Activated naive CD8-positive, alpha-beta T cell treated with anti-CD3 and anti-CD28 coated beads, Interleukin-2, amount 50 U/mL, for 24 hours (primary cell): ENCODE data around the gene SLC27A5.
A peak's percentile ranks its signal among the peaks of the same experiment; 100 is the strongest.
"Not testable (repeated sequence)": the region's sequence is repeated elsewhere in the genome, so short reads cannot be mapped to it uniquely, and the experiment has no call there.

ENCODE experiments used
- ATAC-seq: fragments of 150-1000 bp; cut with Tn5 transposase; one replicate; pipeline ENCODE4 v1.10.0; 2021
- DNase-seq: peaks from one replicate; pipeline ENCODE4 v3.0.0; 2021
- H3K27ac Mint-ChIP-seq: one replicate; pipeline ENCODE4 v1.8.0; 2021; ENCODE audit warnings: mild to moderate bottlenecking, mixed read lengths
- H3K27me3 Mint-ChIP-seq: one replicate; pipeline ENCODE4 v1.8.0; 2021; ENCODE audit warnings: mixed read lengths
- H3K36me3 Mint-ChIP-seq: one replicate; pipeline ENCODE4 v1.8.0; 2021; ENCODE audit warnings: low read depth, mixed read lengths
- H3K4me1 Mint-ChIP-seq: one replicate; pipeline ENCODE4 v1.8.0; 2021; ENCODE audit warnings: mixed read lengths
- H3K4me3 Mint-ChIP-seq: one replicate; pipeline ENCODE4 v1.8.0; 2021; ENCODE audit warnings: mild to moderate bottlenecking, moderate library complexity, mixed read lengths
- H3K9me3 Mint-ChIP-seq: one replicate; pipeline ENCODE4 v1.8.0; 2021; ENCODE audit warnings: mixed read lengths

The SLC27A5 gene

DNA sequence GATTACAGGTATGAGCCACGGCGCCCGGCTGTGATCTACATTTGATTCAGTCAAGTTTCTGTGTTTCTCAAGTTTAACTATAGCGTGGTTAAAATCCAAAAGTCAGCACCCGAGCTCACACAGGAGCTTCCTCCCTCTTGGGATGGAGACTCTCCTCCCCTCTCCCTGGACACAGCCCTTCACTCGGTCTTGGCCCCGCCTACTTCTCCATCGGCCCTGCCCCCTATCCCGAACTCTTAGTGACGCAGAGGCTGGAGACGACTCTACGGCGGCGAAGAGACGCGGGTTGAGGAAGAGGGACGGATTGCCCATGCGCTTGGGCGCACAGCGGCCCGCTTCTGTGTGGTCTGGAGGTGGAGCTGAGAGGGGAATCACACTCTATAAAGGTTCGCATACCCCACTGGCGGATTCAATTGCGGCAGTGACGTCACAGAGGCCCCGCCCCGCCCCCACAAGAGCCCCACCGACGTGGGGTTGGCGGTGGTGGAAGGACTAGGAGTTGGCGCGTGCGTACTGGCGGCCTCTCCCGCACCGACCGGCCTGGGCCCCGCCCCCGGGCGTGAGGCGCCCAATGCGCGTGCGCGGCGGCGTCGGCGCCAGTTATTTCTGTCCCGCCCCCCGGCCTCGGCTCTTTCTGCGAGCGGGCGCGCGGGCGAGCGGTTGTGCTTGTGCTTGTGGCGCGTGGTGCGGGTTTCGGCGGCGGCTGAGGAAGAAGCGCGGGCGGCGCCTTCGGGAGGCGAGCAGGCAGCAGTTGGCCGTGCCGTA, 32.2 kb upstream of the SLC27A5 start, which contains the start of gene TRIM28:
Gene TRIM28 (plus strand): TSS at position 239 of the 765 bp plus-strand sequence. CDS start 694 bp downstream, outside the sequence.
- Mint-ChIP-seq H3K27ac (peak within 1 kb of the TSS; percentile 97), H3K4me1 (peaks cover 40% of the 10 kb centered on the region), H3K4me3 (peak within 1 kb of the TSS; percentile 96), H3K9me3 (no peaks in the 10 kb centered on the region), H3K36me3 (peaks cover 38% of the 10 kb centered on the region), H3K27me3 (peaks cover 19% of the 10 kb centered on the region)
- DNase-seq (peak; percentile 100), ATAC-seq (peak; percentile 99)

DNA sequence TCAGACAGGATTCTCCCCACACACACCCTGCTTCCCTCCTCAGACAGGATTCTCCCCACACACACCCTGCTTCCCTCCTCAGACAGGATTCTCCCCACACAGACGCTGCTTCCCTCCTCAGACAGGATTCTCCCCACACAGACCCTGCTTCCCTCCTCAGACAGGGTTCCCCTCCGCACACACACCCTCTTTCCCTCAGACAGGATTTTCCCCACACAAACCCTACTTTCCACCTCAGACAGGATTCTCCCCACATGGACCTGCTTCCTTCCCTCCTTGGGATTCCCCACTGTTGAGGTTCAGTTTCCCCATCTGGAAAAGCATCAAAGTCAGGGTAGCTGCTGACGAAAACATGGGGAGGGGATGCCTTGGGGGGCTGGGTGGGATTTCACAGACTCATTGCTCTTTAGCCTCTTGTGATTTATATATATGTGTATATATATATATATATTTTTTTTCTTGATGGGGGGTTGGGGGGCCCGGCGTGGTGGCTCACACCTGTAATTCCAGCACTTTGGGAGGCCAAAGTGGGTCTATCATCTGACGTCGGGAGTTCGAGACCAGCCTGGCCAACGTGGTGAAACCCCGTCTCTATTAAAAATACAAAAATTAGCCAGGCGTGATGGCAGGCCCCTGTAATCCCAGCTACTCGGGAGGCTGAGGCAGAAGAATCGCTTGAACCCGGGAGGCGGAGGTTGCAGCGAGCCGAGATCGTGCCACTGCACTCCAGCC, 31.0 kb upstream of the SLC27A5 start:
- H3K36me3 Mint-ChIP-seq = peaks cover 30% of the 10 kb centered on the region
- not testable (repeated sequence) for DNase-seq, H3K4me3 Mint-ChIP-seq, H3K9me3 Mint-ChIP-seq, ATAC-seq
- peak overlapping the region; percentile 39 for H3K27ac Mint-ChIP-seq
- H3K27me3 Mint-ChIP-seq = peaks cover 23% of the 10 kb centered on the region
- H3K4me1 Mint-ChIP-seq = peaks cover 41% of the 10 kb centered on the region

DNA sequence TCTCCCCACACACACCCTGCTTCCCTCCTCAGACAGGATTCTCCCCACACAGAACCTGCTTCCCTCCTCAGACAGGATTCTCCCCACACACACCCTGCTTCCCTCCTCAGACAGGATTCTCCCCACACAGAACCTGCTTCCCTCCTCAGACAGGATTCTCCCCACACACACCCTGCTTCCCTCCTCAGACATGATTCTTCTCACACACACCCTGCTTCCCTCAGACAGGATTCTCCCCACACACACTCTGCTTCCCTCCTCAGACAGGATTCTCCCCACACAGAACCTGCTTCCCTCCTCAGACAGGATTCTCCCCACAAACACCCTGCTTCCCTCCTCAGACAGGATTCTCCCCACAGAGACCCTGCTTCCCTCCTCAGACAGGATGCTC, 27.4 kb upstream of the SLC27A5 start:
- H3K27me3 Mint-ChIP-seq = peaks cover 23% of the 10 kb centered on the region
- not testable (repeated sequence) for H3K4me3 Mint-ChIP-seq, ATAC-seq, H3K36me3 Mint-ChIP-seq, DNase-seq, H3K9me3 Mint-ChIP-seq, H3K27ac Mint-ChIP-seq
- H3K4me1 Mint-ChIP-seq = peaks cover 19% of the 10 kb centered on the region

- Mint-ChIP-seq H3K9me3 (no peaks in the 10 kb centered on the region), H3K36me3 (no peaks in the 10 kb centered on the region), H3K4me3 (peak overlapping the region; percentile 71), H3K27ac (peak overlapping the region; percentile 59), H3K27me3 (peaks cover 18% of the 10 kb centered on the region), H3K4me1 (peaks cover 13% of the 10 kb centered on the region)
- ATAC-seq (peak; percentile 86), DNase-seq (peak; percentile 63)
Observed at GRCh38 chr19:58538257-58539168, 26.7 kb upstream of the SLC27A5 start.

DNA sequence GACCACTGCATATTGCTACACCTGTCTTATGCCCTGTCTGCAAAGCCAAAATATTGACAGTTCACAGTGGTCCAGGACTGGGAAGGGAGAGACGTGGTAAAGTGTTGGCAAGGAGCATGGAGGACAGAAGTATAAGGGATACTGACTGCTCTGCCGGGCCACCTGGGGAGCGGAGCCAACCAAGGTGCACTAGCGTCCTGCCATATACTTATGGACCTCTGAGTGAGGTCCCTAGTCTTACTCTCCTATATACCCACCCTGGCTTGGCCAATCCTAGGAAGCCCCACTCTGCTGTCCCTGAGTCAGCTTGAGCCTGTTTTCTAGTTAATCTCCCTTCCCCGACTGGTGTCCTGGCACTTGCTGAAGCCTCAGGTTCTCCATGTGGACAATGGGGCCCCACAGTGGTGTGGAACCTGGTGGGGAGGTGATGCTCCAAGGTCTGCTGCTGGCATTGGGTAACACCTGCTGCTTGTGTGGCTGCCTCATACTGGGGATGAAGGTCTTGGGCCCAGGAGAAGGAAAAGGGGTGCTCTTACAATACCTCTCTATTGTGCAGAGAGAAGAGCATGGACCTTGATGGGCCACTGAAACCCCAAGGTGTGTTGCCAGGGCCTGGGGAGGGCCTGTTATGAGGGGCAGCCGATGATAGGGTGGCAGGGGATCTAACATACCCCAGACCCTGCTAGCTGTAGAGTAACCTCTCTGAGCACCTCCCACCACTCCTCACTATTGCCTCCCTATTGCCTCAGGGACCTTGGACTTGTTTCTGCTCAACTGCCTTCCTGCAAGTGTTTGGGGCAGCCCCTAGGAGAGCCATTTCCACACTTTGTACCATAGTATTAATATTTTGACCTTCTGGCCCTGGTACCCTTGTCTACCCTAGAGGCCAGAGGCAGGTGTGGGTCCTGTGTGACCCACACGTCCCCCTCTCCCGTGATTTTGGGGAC, 25.3 kb upstream of the SLC27A5 start:
- Mint-ChIP-seq H3K27ac (no peak overlapping the region), H3K9me3 (no peaks in the 10 kb centered on the region), H3K4me1 (peaks cover 10% of the 10 kb centered on the region), H3K36me3 (no peaks in the 10 kb centered on the region), H3K4me3 (no peak overlapping the region), H3K27me3 (peaks cover 16% of the 10 kb centered on the region)
- ATAC-seq (no peak), DNase-seq (no peak)

GRCh38 chr19:58535857-58536256, 24.1 kb upstream of the SLC27A5 start:
- H3K9me3 Mint-ChIP-seq = no peaks in the 10 kb centered on the region
- no peak overlapping the region for H3K27ac Mint-ChIP-seq
- H3K4me1 Mint-ChIP-seq = peaks cover 10% of the 10 kb centered on the region
- ATAC-seq (no peak), DNase-seq (no peak)
- no peaks in the 10 kb centered on the region for H3K36me3 Mint-ChIP-seq
- H3K27me3 Mint-ChIP-seq = peaks cover 16% of the 10 kb centered on the region
- no peak overlapping the region for H3K4me3 Mint-ChIP-seq

DNA sequence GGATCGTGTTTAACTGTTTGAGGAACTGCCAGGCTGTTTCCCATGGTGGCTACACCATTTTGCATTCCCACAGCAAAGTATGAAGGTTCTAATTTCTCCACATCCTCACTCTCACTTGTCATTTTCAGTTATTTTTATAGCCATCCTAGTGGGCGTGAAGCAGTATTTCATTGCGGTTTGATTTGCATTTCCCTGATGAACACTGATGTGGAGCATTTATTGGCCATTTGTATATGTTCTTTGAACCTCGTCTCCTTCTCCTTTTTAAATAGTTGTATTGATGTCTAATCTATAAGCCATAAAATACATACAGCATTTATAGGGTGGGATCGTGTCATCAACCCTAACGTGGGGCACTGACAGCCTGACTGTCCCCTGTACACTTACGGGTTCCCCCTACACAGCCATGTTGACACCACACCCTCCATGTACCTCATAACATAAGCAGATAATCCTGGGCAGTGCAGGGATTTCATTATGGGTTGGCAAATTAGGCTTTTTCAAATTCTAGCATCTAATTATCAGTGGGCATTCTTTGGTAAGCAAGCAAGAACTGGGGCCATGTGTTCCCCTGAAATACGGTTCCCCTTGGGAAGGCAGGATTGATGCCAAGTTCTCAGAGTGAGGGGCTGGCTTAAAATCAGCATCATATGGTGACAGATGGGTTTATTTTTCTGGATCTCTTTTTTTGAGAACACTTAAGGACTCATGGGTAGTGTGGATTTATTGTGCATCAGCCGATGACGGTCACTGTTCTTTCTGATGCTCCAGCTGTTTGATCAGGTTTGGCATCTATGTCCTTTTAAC, 19.4 kb upstream of the SLC27A5 start:
- H3K9me3 Mint-ChIP-seq = no peaks in the 10 kb centered on the region
- no peaks in the 10 kb centered on the region for H3K27me3 Mint-ChIP-seq
- no peak for ATAC-seq
- no peak for DNase-seq
- no peaks in the 10 kb centered on the region for H3K36me3 Mint-ChIP-seq
- H3K27ac Mint-ChIP-seq = no peak overlapping the region
- no peak overlapping the region for H3K4me3 Mint-ChIP-seq
- H3K4me1 Mint-ChIP-seq = no peaks in the 10 kb centered on the region

DNA sequence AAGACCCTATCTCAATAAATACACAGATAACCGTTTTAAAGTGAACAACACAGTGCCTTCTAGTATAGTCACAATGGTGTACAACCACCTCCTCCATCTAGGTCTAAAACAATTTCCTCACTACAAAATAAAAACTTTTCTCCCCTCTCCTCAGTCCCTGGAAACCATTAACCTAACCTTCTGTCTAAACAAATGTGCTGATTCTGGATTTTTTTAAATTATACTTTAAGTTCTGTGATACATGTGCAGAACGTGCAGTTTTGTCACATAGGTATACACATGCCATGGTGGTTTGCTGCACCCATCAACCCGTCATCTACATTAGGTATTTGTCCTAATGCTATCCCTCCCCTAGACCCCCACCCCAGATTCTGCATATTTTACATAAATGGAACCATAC, 17.6 kb upstream of the SLC27A5 start:
- no peak overlapping the region for H3K27ac Mint-ChIP-seq
- ATAC-seq (no peak), DNase-seq (no peak)
- no peaks in the 10 kb centered on the region for H3K4me1 Mint-ChIP-seq
- H3K9me3 Mint-ChIP-seq = no peaks in the 10 kb centered on the region
- H3K27me3 Mint-ChIP-seq = no peaks in the 10 kb centered on the region
- no peaks in the 10 kb centered on the region for H3K36me3 Mint-ChIP-seq
- H3K4me3 Mint-ChIP-seq = no peak overlapping the region

GRCh38 chr19:58522709-58523108, 10.9 kb upstream of the SLC27A5 start:
- Mint-ChIP-seq H3K27me3 (peaks cover 2% of the 10 kb centered on the region), H3K4me1 (peaks cover 28% of the 10 kb centered on the region), H3K4me3 (no peak overlapping the region), H3K36me3 (peaks cover 4% of the 10 kb centered on the region), H3K27ac (no peak overlapping the region), H3K9me3 (no peaks in the 10 kb centered on the region)
- ATAC-seq (no peak), DNase-seq (no peak)

DNA sequence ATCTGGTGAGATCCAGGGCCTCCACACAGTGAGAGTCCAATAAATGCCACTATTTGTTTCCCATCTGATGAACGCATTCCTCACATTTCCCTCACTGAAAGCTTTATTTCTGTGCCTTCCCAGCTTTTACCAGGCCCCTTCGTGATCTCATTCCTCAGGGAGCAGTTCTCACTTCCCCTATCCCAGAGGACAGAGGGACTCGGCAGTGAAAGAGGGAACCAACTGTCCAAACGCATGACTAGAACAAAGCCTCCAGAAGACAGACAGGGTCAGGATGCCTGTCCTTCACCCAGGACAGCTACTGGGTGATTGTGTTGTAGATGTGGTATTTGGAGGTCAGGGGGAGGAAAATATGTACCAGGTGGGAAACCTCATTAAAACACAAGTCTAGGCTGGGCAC, 9.9 kb upstream of the SLC27A5 start:
- peaks cover 2% of the 10 kb centered on the region for H3K27me3 Mint-ChIP-seq
- H3K4me3 Mint-ChIP-seq = peak overlapping the region; percentile 7
- no peaks in the 10 kb centered on the region for H3K9me3 Mint-ChIP-seq
- no peak overlapping the region for H3K27ac Mint-ChIP-seq
- peaks cover 6% of the 10 kb centered on the region for H3K36me3 Mint-ChIP-seq
- H3K4me1 Mint-ChIP-seq = peaks cover 32% of the 10 kb centered on the region
- no peak for ATAC-seq
- no peak for DNase-seq

- DNase-seq = no peak
- Mint-ChIP-seq H3K36me3 (peaks cover 16% of the 10 kb centered on the region), H3K4me3 (peak overlapping the region; percentile 95), H3K9me3 (no peaks in the 10 kb centered on the region), H3K4me1 (peaks cover 42% of the 10 kb centered on the region), H3K27me3 (peaks cover 2% of the 10 kb centered on the region), H3K27ac (peak overlapping the region; percentile 98)
- no peak for ATAC-seq
Observed at GRCh38 chr19:58520257-58520599, 8.4 kb upstream of the SLC27A5 start.

GRCh38 chr19:58519355-58520256, 7.8 kb upstream of the SLC27A5 start, which contains the start of gene ZBTB45:
Gene ZBTB45 (minus strand): TSS chr19:58519810. CDS start chr19:58517673, 2,137 bp downstream.
- H3K4me1 Mint-ChIP-seq = peaks cover 47% of the 10 kb centered on the region
- H3K4me3 Mint-ChIP-seq = peak within 1 kb of the TSS; percentile 95
- peak within 1 kb of the TSS; percentile 98 for H3K27ac Mint-ChIP-seq
- H3K36me3 Mint-ChIP-seq = peaks cover 17% of the 10 kb centered on the region
- ATAC-seq (peak; percentile 83), DNase-seq (peak; percentile 95)
- H3K27me3 Mint-ChIP-seq = peaks cover 2% of the 10 kb centered on the region
- no peaks in the 10 kb centered on the region for H3K9me3 Mint-ChIP-seq
